Measurements from ENCODE around the gene RIN3. TPM values are rescaled to one million over a fixed set of nuclear protein-coding genes. Genes with fewer than 3 reads are reported as not detected.

RIN3 gene
- total and polyA plus RNA-seq, 2 donors (not counting 3 experiments of a cell fraction or from before 2014, with no cell fraction given) = 5.1 to 20.8 TPM

- DNase-seq (ENCODE audit: low read depth, low spot score) (no peak), FAIRE-seq (no peak)
- H2AFZ ChIP-seq (ENCODE audit: low read depth, low read length) = no peak overlapping the region
- no peak overlapping the region for H3K9ac ChIP-seq (replicated peaks; ENCODE audit: extremely low read depth, insufficient read depth, low read length)
- no peaks in the 10 kb centered on the region for H3K9me3 ChIP-seq (replicated peaks; ENCODE audit: control insufficient read depth, insufficient read depth, low read length)
- dilution Hi-C loops (cut with MboI; ENCODE audit: extremely low pct_ligation_motif_present, low sequenced_read_pairs) (no loop called here), intact Hi-C loops (cut with micrococcal nuclease) (no loop called here)
- H3K4me3 ChIP-seq (replicated peaks in 1 of 3; ENCODE audit: insufficient read depth in 1 of 3, low read depth in 1 of 3, low read length in 3 of 3) = no peak overlapping the region
- H3K36me3 ChIP-seq (ENCODE audit: control insufficient read depth in 2 of 2, extremely low read depth in 1 of 2, insufficient read depth in 2 of 2, low read length in 2 of 2) = peaks cover 0 to 5% of the 10 kb centered on the region in 2 experiments
- H3K4me2 ChIP-seq (ENCODE audit: insufficient read depth, low read length) = no peak overlapping the region
- H3K27ac ChIP-seq (ENCODE audit: insufficient read depth, low read depth, low read length) = no peak overlapping the region
- no TSS peak for BruUV-seq (replicated peaks)
- H4K20me1 ChIP-seq (replicated peaks; ENCODE audit: control insufficient read depth, extremely low read depth, insufficient read depth, low read length) = no peaks in the 10 kb centered on the region
- H3K79me2 ChIP-seq (ENCODE audit: control insufficient read depth, insufficient read depth, low read length) = no peaks in the 10 kb centered on the region
- ChIA-PET CTCF (interaction anchor here (1.0 to 1.6 kb wide), 2 partner anchors 12 to 81 kb away, joined by 3 to 4 read pairs; no protein-coding TSS in a partner anchor), POLR2A (no interaction called here)
- H3K27me3 ChIP-seq (ENCODE audit: control insufficient read depth in 2 of 2, insufficient read depth in 2 of 2, low read length in 2 of 2) = no peaks in the 10 kb centered on the region
- TF ChIP-seq EZH2 (IDR thresholded peaks at IDR 0.05; ENCODE audit: borderline replicate concordance, low read depth, low read length, severe bottlenecking) (no peak), MAX (IDR thresholded peaks at IDR 0.05; ENCODE audit: insufficient read depth, insufficient read length) (no peak), JUN (IDR thresholded peaks at IDR 0.05; ENCODE audit: borderline replicate concordance, insufficient read depth, insufficient read length, low read depth) (no peak), POLR2A (IDR thresholded peaks at IDR 0.05; ENCODE audit: low read depth, low read length) (no peak), MYC (IDR thresholded peaks at IDR 0.05; ENCODE audit: low read depth, low read length) (no peak), FOS (IDR thresholded peaks at IDR 0.05; ENCODE audit: borderline replicate concordance, insufficient read depth, low read length) (no peak), GATA2 (IDR thresholded peaks at IDR 0.05; ENCODE audit: insufficient read depth, insufficient read length, low read depth, low read length) (no peak), CTCF (IDR thresholded peaks at IDR 0.05; ENCODE audit: extremely low read depth in 1 of 2, insufficient read depth in 1 of 2, low read depth in 1 of 2, low read length in 2 of 2) (no peak), POLR2AphosphoS5 (IDR thresholded peaks at IDR 0.05; ENCODE audit: insufficient read depth, low read depth, low read length) (no peak)
- no peaks in the 10 kb centered on the region for H3K9me1 ChIP-seq (replicated peaks; ENCODE audit: control insufficient read depth, extremely low read depth, insufficient read depth, low read length)
- H3K4me1 ChIP-seq (ENCODE audit: control insufficient read depth, extremely low read depth, insufficient read depth, low read length) = no peaks in the 10 kb centered on the region
Measured at GRCh38 chr14:92703516-92703915, 189.9 kb downstream of the RIN3 start.
